ENCODE results near the gene RBKS. TPM values are rescaled to one million over a fixed set of nuclear protein-coding genes. Genes with fewer than 3 reads are reported as not detected.

Gene RBKS
- total RNA-seq, 4 donors from 2014 or later, result 6.9 to 10.6 (median 8.1) TPM

- Histone ChIP-seq H3K27me3 (no peaks in the 10 kb centered on the region), H3K4me1 (no peaks in the 10 kb centered on the region), H3K36me3 (no peaks in the 10 kb centered on the region), H3K4me3 (replicated peaks in 1 of 3) (no peak overlapping the region), H3K9me3 (no peaks in the 10 kb centered on the region), H3K27ac (no peak overlapping the region)
- intact Hi-C loops (cut with DNase I), result no loop called here
- TF ChIP-seq CTCF (IDR thresholded peaks at IDR 0.05), result no peak
- TF ChIP-seq POLR2A (IDR thresholded peaks at IDR 0.05), result no peak
- 82 to 84% methylated on average over 8 of the region's 8 CpGs for WGBS, 2 donors
- no peak for DNase-seq
These were observed 133.4 kb downstream of the RBKS start for GRCh38 chr2:27756544-27757498.

- Histone ChIP-seq H3K27ac (no peak overlapping the region), H3K4me3 (replicated peaks in 1 of 3) (no peak overlapping the region), H3K36me3 (no peaks in the 10 kb centered on the region), H3K27me3 (no peaks in the 10 kb centered on the region), H3K4me1 (no peaks in the 10 kb centered on the region), H3K9me3 (no peaks in the 10 kb centered on the region)
- DNase-seq, result no peak
- 94 to 100% methylated on average over 1 to 2 of the region's 3 CpGs for WGBS, 2 donors
- TF ChIP-seq CTCF (IDR thresholded peaks at IDR 0.05) (no peak), POLR2A (IDR thresholded peaks at IDR 0.05) (no peak)
- intact Hi-C loops (cut with DNase I), result no loop called here
These were observed 134.1 kb downstream of the RBKS start for GRCh38 chr2:27756091-27756490.

GRCh38 chr2:27754831-27755230, 135.4 kb downstream of the RBKS start:
- H3K27ac ChIP-seq, result no peak overlapping the region
- no peaks in the 10 kb centered on the region for H3K4me1 ChIP-seq
- H3K27me3 ChIP-seq, result no peaks in the 10 kb centered on the region
- WGBS, 2 donors, result 78 to 87% methylated on average over 4 to 5 of the region's 5 CpGs
- intact Hi-C loops (cut with DNase I), result no loop called here
- no peaks in the 10 kb centered on the region for H3K36me3 ChIP-seq
- no peaks in the 10 kb centered on the region for H3K9me3 ChIP-seq
- no peak for DNase-seq
- H3K4me3 ChIP-seq (replicated peaks in 1 of 3), result no peak overlapping the region
- TF ChIP-seq CTCF (IDR thresholded peaks at IDR 0.05) (no peak), POLR2A (IDR thresholded peaks at IDR 0.05) (no peak)

GRCh38 chr2:27754138-27754588, 136.0 kb downstream of the RBKS start:
- H3K9me3 ChIP-seq, result no peaks in the 10 kb centered on the region
- peak; percentile 50 to 55 for DNase-seq
- H3K36me3 ChIP-seq, result no peaks in the 10 kb centered on the region
- no peak for TF ChIP-seq POLR2A (IDR thresholded peaks at IDR 0.05)
- peak in 4 of 6 experiments; percentile 46 to 61 (median 52) for TF ChIP-seq CTCF (IDR thresholded peaks at IDR 0.05)
- no peaks in the 10 kb centered on the region for H3K4me1 ChIP-seq
- no peaks in the 10 kb centered on the region for H3K27me3 ChIP-seq
- intact Hi-C loops (cut with DNase I), result no loop called here
- no peak overlapping the region for H3K27ac ChIP-seq
- no peak overlapping the region for H3K4me3 ChIP-seq (replicated peaks in 1 of 3)
- 26 to 40% methylated on average over 4 of the region's 4 CpGs for WGBS, 2 donors

Data from thyroid gland (tissue), 4 donors.